DND-41 (cell line): ENCODE measurements around the gene BCL3.

Experiments
- ATAC-seq: fragments of 200-7000 bp; cut with Tn5 transposase; 3 replicates; pipeline ENCODE4 v1.9.1; 2021; ENCODE audit warnings: low read depth; ENCODE audit not compliant: insufficient read depth
- DNase-seq: peaks from one replicate; pipeline ENCODE4 v3.0.0-alpha.2; 2020
- H2AFZ ChIP-seq: 2 replicates; pipeline ENCODE4 v1.6.0; 2012; ENCODE audit warnings: low read depth, low read length
- H3K27ac ChIP-seq: 2 replicates; pipeline ENCODE4 v1.5.1; 2012; ENCODE audit warnings: low read length, inconsistent platforms
- H3K27me3 ChIP-seq: fragments of 200-600 bp; sonication (generic); 2 replicates; pipeline ENCODE4 v1.6.0; 2012; ENCODE audit warnings: low read length, mild to moderate bottlenecking, inconsistent platforms; ENCODE audit not compliant: insufficient read depth, poor library complexity
- H3K36me3 ChIP-seq: 2 replicates; pipeline ENCODE4 v1.5.1; 2012; ENCODE audit warnings: low read length, inconsistent platforms; ENCODE audit not compliant: insufficient read depth
- H3K4me1 ChIP-seq: 2 replicates; pipeline ENCODE4 v1.5.1; 2012; ENCODE audit warnings: mild to moderate bottlenecking, low read length; ENCODE audit not compliant: insufficient read depth
- H3K4me2 ChIP-seq: 2 replicates; pipeline ENCODE4 v1.6.0; 2012; ENCODE audit warnings: mild to moderate bottlenecking, moderate library complexity, low read length, inconsistent platforms; ENCODE audit not compliant: insufficient read depth
- H3K4me3 ChIP-seq, 2 experiments: fragments of 200-600 bp in 1 of 2; shearing (Covaris generic) in 1 of 2; 2 replicates each; pipeline ENCODE4 v1.5.1; 2012 to 2016; ENCODE audit warnings: inconsistent platforms in 2 of 2, low read length in 2 of 2, mild to moderate bottlenecking in 2 of 2, low read depth in 1 of 2, moderate library complexity in 1 of 2
- H3K79me2 ChIP-seq: 2 replicates; pipeline ENCODE4 v1.6.0; 2012; ENCODE audit warnings: low read length, inconsistent platforms; ENCODE audit not compliant: insufficient read depth
- H3K9ac ChIP-seq: 2 replicates; pipeline ENCODE4 v1.6.0; 2012; ENCODE audit warnings: low read depth, mild to moderate bottlenecking, inconsistent platforms, low read length, moderate library complexity
- H3K9me3 ChIP-seq: 2 replicates; pipeline ENCODE4 v1.5.1; 2012; ENCODE audit warnings: low read length, moderate library complexity, mild to moderate bottlenecking, inconsistent platforms; ENCODE audit not compliant: insufficient read depth, severe bottlenecking
- H4K20me1 ChIP-seq: 2 replicates; pipeline ENCODE4 v1.6.0; 2012; ENCODE audit warnings: low read length; ENCODE audit not compliant: insufficient read depth
- CTCF ChIP-seq: IDR thresholded peaks from 2 replicates; pipeline ENCODE4 v1.5.1; 2012; ENCODE audit warnings: borderline replicate concordance, low read length, moderate library complexity, mild to moderate bottlenecking; ENCODE audit not compliant: poor library complexity, severe bottlenecking; ENCODE audit errors: extremely low read depth
- EZH2 ChIP-seq: IDR thresholded peaks from 3 replicates; pipeline ENCODE4 v1.6.1; 2012; ENCODE audit warnings: borderline replicate concordance, low read depth, mild to moderate bottlenecking, moderate library complexity, low read length, inconsistent platforms; ENCODE audit not compliant: severe bottlenecking

The BCL3 gene

GRCh38 chr19:44807162-44807561 lies 58.7 kb downstream of the BCL3 start:
- Histone ChIP-seq H3K4me3 (no peak overlapping the region), H3K27me3 (no peaks in the 10 kb centered on the region), H3K4me1 (no peaks in the 10 kb centered on the region), H3K4me2 (no peak overlapping the region), H3K9me3 (no peaks in the 10 kb centered on the region), H3K79me2 (no peaks in the 10 kb centered on the region), H2AFZ (no peak overlapping the region), H3K9ac (no peak overlapping the region), H3K36me3 (no peaks in the 10 kb centered on the region), H4K20me1 (0 out of 2 replicates have a peak, but pooled peaks cover 3% of the 10 kb centered on the region), H3K27ac (no peak overlapping the region)
- DNase-seq = no peak
- ATAC-seq = no peak
- TF ChIP-seq CTCF (no peak), EZH2 (no peak)

DNA sequence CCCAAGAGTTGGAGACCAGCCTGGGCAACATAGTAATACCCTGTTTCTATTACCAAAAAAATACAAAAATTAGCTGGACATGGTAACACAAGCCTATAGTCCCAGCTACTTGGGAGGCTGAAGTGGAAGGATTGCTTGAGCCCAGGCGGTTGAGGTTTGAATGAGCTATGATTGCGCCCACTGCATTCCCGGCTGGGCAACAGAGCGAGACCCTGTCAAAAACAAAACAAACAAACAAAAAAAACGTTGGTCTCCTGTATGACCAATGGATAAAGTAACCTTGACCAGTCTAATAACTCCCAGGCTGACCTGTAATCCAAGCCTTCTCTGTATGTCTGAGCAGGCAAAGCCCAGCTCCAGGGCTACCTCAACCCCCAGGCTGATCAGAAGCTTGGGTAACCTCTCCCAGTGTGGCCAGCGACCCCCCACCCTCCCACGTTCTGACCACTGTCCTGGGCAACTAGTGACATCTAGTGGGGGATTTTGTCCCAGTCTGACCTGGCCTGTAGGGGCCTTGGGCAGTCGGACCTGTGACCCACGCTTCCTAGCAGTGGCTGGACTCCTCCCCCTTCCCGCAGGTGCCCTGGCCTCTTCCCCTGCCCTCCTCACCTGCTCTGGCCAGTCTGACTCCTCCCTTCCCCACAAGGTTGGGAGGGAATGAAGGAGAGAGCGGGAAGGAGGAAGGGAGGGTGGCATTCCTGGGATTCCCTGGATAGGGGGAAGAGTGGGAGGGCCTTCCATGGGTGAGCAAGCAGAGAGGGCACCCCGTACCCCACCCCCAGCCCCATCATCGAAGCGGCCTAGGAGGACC lies 59.3 kb downstream of the BCL3 start:
- H3K9ac ChIP-seq = no peak overlapping the region
- no peak overlapping the region for H3K4me3 ChIP-seq
- H3K4me2 ChIP-seq = no peak overlapping the region
- no peak for TF ChIP-seq CTCF
- no peak for TF ChIP-seq EZH2
- no peaks in the 10 kb centered on the region for H3K79me2 ChIP-seq
- ATAC-seq (no peak), DNase-seq (no peak)
- no peaks in the 10 kb centered on the region for H3K9me3 ChIP-seq
- H3K27ac ChIP-seq = no peak overlapping the region
- H4K20me1 ChIP-seq = 0 out of 2 replicates have a peak, but pooled peaks cover 3% of the 10 kb centered on the region
- H3K4me1 ChIP-seq = no peaks in the 10 kb centered on the region
- no peak overlapping the region for H2AFZ ChIP-seq
- no peaks in the 10 kb centered on the region for H3K36me3 ChIP-seq
- no peaks in the 10 kb centered on the region for H3K27me3 ChIP-seq

- no peak for ATAC-seq
- Histone ChIP-seq H3K27me3 (no peaks in the 10 kb centered on the region), H3K4me3 (no peak within 1 kb of the TSS), H3K4me1 (no peaks in the 10 kb centered on the region), H3K36me3 (no peaks in the 10 kb centered on the region), H3K9ac (no peak within 1 kb of the TSS), H3K79me2 (no peaks in the 10 kb centered on the region), H3K9me3 (no peaks in the 10 kb centered on the region), H2AFZ (no peak within 1 kb of the TSS), H4K20me1 (0 out of 2 replicates have a peak, but pooled peaks cover 3% of the 10 kb centered on the region), H3K27ac (no peak within 1 kb of the TSS), H3K4me2 (no peak within 1 kb of the TSS)
- DNase-seq = no peak
- TF ChIP-seq EZH2 (no peak), CTCF (no peak)
These were observed 60.2 kb downstream of the BCL3 start, which contains the start of gene BCAM for GRCh38 chr19:44808463-44809371. Gene BCAM (plus strand): TSS chr19:44809103. CDS start chr19:44809125, 22 bp downstream.
